Renal cortical epithelial cell (primary cell): ENCODE measurements around the gene ALOX5. TPM values are rescaled to one million over a fixed set of nuclear protein-coding genes. Genes with fewer than 3 reads are reported as not detected.
"Not testable (repeated sequence)": the region's sequence is repeated elsewhere in the genome, so short reads cannot be mapped to it uniquely, and the experiment has no call there.

ENCODE experiments used
- DNase-seq: peaks from one replicate; pipeline ENCODE4 v3.0.0-alpha.2; 2011; ENCODE audit warnings: low read depth
- total RNA-seq: library from RNA; depleted of rRNA; stranded (reverse); fragments of >200 nt; gene quantifications from 2 replicates; pipeline ENCODE4 v1.2.3, GENCODE V29; 2014

The ALOX5 gene
- total RNA-seq, 1 donor from 2014 or later, result 32.4 TPM

DNA sequence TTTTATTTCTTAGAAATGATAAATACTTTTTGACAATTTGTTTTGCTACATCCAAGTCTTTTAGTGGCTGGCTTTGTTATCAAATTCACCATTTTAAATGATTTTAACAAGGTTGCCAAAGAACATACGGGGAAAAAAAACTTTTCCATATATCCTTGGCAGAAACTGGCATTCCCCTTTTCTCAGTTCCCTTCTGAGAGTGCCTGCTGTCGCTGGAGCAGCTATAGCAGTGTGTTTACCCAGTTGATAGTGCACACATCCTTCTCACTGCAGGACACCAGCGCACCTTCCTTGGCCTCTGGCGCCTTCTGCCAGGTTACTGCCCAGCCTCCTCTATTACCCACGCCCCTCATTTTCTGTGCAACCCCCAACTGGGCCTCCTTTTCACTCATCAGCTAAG, 94.1 kb downstream of the ALOX5 start:
- no peak for DNase-seq

DNA sequence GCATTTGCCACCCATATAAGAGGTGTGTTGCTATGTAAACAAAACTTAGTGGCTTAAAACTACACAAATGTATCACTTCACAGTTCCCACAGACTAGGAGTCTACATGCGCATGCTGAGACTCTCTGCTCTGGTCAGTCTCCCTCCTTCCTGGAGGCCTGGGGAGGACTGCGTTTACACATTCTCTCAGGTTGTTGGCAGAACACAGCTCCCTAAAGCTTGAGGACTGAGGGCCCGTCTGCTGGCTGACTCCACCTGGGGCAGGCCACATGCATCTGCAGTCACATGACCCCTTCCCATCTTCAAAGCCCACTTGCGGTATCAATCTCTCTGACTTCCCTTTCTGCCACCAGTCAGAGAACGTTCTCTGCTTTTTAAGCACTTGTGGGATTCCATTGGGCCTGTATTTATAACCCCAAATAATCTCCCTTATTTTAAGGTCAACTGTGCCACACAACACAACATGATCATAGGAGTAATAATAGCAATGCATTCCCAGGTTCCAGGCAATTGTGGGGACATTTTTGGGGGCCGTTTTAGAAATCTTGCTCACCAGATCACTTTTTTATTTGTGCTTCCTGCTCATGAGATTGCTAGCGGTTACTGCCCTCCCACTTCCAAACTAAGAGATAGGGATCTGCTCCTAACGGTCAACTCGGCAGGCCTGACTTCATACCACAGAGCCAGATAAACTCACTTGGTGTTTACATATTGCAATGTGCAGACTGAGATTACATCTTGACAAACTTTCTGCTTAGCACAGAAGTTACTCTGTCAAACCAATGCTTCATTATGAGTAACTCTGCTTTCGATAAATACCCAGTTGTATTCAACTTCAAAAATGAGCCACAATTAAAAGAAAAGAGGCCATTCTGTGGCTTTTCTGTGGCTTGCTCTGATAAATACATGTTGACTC, 96.3 kb downstream of the ALOX5 start:
- peak; percentile 25 for DNase-seq

DNA sequence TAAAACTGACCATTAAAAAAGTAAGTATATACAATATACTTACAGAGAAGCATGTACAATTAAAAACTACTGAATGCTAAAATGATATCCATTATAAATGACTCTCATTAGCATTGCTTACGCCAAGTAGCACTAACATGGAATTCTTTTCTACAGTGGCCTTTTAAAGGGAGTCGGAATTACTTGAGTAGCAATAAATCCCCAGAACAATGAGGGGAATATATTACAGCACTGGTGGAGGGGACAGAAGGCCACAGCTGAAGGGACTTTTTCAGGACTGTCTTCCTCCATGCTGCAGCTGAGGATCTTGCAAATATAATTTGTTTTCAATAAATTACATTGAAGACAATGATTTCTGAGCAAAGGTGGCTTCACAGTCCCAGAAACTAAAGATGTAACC, 97.0 kb downstream of the ALOX5 start:
- no peak for DNase-seq

DNA sequence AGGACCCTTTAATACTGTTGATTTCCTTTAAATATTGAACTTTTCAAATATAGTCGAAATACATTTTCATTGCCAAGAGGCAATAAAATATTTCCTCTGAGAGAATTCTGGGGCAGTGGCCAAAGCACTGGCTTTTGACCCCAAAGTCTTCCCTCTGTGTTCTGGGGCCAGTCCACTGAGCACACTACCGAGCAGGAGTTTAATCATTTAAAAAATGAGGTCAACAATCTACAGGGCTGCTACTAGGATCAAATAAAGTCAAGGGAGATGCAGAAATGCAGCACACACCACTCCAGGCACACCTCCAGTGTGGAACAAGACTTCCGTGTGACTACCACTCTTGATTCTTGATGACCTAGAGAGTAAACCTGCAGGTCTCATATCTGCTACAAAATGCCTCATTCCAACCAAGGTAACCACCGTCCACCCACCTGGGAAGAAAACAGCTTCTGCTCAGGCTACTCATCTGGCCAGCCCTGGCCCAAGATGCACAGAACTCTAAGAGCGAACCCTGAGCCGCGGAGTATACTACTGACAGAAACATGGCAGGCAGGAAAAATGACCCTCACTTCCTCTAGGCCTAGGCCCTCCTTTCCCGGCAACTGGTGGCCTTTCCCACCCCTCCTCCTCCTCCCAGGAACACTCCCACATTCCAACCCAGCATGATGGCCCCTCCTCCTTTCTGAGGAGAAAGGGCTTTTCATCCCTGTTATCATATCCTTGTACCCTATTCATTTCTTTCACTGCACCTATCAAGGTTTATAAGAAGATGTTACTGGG, 97.7 kb downstream of the ALOX5 start:
- DNase-seq, result peak; percentile 28

DNA sequence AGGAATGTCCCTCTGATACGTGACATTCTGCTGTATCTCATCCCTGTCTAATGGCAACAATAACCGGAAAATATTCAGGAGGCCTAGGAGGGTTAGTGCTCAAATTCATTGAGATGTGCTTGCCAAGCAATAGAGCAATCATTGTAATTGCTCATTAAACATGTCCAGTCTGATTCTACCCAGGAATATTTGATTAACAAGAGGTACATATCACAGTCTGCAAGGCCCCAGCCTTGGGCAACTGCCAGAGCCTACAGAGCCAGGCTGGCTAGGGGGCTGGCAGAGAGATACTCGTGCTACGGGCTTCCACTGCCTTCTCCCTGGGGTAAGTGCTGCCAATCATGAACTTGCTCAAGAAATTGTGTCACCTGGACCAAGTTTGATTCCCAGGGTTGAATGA, 99.1 kb downstream of the ALOX5 start:
- DNase-seq, result no peak

DNA sequence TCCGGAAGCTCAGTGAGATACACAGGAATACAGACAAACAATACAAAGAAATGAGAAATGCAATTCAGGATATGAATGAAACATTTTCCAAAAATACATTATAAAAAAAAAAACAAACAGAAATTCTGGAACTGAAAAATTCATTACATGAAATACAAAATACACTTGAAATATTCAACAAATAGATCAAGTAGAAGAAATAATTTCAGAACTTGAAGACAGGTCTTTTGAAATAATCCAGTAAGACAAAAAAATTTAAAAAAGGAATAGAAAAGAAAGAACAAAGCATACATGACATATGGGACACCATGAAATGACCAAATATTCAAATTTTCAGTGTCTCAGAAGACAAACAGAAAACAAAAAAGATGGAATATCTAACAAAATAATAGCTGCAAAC, 102.5 kb downstream of the ALOX5 start:
- DNase-seq, result no peak

DNA sequence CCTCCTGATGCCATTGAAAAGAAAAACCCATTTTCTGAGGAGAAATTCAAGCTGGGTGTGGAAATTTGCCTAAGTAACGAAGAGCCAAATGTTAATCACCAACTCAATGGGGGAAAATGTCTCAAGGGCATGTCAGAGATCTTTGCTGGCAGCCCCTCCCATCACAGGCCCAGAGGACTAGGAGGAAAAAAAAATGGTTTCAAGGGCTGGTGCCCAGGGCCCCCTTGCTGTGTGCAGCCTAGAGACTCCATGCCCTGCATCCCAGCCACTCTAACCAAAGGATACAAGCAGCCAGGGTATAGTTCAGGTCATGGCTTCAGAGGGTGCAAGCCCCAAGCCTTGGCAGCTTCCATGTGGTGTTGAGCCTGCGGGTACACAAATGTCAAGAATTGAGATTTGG, 106.3 kb downstream of the ALOX5 start:
- no peak for DNase-seq

DNA sequence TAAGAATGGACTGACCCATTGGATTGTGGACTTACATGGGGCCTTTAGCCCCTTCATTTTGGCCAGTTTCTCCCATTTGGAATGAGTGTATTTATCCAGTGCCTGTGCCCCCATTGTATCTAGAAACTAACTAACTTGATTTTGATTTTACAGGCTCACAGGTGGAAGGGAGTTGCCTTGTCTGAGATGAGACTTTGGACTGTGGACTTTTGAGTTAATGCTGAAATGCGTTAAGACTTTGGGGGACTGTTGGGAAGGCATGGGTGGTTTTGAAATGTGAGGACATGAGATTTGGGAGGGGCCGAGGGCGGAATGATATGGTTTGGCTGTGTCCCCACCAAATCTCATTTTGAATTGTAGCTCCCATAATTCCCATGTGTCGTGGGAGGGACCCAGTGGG, 107.1 kb downstream of the ALOX5 start:
- not testable (repeated sequence) for DNase-seq

DNA sequence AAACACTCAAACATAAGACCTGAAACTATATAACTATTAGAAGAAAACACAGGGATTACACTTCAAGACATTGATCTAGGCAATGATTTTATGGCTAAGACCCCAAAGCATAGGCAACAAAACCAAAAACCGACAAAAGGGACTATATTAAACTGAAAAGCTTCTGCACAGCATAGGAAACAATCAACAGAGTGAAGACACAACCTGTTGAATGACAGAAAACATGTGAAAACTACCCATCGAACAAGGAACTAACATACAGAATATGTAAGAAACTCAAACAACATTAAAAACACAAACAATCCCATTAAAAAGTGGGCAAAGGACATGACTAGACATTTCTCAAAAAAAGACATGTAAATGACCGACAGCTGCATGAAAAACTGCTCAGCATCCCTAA, 109.0 kb downstream of the ALOX5 start:
- no peak for DNase-seq

DNA sequence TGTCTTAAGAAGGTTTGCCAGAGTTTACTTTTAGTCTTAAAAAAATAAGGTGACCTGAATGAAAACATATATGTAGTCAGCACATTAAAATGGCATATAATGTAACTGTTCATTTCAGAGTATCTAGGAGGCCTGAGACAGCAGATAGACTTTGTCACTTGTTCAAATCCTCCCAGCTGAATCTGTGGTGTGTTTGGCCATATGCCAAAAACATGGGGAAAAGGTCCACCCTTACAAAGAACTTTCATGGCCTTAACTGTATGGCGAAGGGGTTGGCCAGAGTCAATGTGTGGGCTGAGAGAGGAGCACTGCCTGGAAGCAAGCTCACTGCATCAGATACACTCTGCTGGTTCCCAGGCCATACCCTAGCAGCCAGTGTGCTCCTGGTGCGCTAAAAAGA, 113.7 kb downstream of the ALOX5 start:
- no peak for DNase-seq

DNA sequence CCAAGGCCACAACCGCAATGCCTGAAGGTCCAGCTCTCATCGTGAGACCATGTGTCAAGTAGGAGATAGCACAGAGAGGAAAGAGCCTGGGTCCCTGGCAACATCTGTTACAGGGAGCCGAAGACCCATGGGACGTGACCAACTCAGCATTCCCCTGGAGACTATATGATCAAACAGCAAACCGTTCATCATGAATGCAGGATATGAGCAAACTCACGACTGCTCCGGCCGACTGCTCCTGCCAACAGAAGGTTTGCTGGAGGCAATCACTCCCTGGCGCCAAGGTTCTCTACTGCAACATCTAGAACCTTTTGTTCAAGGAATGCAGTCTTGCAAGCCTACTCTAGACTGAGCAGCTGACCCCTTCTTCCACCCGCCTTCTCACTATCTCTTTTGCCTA, 114.3 kb downstream of the ALOX5 start:
- no peak for DNase-seq

DNA sequence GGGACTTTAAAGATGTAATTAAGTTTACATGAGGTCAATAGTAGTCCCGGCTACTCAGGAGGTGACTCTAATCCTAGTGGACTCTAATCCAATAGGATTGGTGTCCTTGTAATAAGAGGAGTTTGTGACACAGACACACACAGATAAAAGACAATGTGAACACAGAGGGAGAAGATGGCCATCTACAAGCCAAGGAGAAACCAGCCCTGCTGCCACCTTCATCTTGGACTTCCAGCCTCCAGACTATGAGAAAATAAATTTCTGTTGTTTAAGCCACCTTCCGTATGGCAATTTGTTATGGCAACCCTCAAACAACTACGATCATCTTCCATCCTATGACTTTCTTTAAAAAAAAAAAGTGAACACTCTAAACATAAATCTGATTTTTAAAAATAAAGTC, 116.3 kb downstream of the ALOX5 start:
- no peak for DNase-seq

DNA sequence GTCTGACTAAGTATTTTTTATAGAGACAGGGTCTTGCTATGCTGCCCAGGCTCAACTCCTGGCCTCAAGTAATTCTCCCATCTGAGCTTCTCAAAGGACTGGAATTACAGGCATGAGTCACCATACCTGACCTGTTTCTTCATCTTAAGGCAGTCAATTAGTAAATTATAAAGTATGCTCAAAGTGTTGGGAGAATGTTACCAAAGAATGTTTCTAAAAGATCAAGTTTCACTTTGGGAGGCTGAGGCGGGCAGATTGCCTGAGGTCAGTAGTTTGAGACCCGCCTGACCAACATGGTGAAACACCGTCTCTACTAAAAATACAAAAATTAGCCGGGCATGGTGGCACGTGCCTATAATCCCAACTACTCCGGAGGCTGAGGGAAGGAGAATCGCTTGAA, 117.0 kb downstream of the ALOX5 start:
- no peak for DNase-seq

Other genes with a start within 250 kb of the ALOX5 start
- not detected in 2 replicates for gene OR13A1, start 58.6 kb upstream of the ALOX5 start, total RNA-seq